NCI-H526 (cell line): Measurements from ENCODE around the gene CCDC174.

Source experiments
- DNase-seq, 2 experiments: peaks; one replicate each; lab custom pipeline; 2025; lab: John Stamatoyannopoulos, UW

Gene CCDC174

DNA sequence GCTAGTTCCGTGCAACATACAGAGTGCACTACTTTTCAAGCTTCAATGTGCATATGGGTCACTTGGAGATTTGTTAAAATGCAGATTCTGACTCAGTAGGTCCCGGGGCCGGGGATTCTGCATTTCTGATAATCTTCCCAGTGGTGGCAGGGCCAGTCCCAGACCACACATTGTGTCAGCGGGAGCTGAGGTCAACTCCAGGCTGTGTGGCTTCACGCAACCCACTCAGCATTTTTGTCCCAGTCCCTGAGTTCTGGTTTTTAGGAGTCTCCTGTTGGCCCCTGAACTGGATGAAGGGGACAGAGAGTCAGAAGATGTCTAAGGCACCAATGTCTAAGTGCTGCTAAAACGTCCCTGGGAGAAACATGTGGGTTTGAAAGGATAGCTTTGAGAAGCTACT is 26.1 kb upstream of the CCDC174 start:
- DNase-seq: no peak

DNA sequence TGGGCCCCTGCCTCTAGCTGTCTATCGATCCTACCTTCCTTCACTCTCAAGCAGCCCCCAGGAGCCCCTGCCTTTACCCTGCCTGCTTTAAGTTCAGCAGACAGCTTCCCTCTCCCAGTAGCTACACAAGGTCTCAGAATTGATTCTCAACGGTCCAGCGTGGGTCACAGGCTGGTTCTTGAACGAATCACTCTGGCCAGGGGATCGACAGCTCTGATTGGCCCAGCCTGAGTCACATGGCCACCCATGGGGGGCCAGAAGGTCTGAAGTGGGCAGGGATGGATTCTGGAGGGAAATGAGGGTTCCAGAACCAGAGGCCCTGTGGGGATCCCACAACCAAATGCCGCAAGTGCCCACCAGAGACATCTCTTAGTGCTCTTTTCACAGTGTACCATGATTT is 23.7 kb upstream of the CCDC174 start:
- no peak for DNase-seq

DNA sequence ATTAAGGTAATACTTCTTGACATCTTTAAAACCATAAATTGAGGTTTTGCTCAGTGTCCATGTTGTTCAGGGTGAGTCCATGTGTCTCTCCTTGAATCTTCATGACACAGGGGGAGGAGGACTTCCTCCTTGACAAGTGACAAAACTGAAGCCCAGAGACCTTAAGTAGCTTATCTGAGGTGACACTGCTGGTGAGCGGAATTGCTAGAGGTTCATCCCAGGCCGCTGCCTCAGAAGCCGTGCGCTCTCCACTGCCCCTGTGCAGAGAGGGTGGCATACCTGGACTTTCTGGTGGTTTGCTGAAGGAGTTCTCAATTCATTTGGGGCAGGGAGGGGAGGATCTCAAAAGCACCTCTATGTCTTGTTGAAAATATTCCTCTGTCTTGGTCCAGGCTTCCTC is 23.2 kb upstream of the CCDC174 start:
- no peak for DNase-seq

DNA sequence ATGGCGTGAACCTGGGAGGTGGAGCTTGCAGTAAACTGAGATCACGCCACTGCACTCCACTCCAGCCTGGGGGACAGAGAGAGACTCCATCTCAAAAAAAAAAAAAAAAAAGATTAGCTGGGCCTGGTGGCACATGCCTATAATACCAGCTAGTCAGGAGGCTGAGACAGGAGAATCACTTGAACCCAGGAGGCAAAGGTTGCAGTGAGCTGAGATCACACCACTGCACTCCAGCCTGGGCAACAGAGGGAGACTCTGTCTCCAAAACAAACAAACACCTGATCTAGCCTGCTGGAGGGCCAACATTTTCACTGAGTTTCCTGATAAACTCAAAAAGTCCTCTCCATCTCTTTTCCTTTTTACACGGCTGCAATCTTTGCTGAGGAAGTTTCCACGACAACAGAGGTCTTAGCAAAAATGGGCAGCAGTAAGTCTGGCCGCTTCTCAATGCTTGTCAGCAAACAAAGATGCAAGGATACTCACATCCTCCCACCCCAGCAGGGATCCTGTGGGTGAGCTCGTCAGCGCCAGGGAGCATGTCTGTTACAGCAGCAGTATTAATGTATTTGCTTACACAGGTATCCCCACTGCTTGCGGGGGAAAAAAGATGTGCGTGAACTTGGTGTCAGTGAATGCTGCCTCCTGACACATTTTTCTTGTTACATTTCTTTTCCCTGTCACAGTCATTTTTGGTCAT is 21.0 kb upstream of the CCDC174 start:
- no peak for DNase-seq

DNA sequence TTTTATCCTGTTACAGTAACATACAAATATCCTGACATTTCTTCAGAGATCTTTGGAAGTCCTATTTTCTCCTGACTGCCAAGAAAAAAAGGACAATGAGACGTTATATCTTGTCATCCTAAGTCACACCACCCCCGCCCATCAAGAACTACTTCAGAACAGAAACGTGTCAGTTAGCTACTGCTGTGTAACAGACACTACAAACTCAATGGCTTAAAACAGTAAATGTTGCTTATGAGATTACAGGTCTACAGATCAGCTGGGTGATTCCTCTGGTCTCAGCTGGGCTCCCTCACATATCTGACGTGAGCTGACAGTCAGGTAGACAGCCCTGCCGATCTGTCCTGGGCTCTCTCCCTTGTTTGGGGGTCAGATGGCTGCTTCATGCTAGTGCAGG is 20.5 kb upstream of the CCDC174 start:
- DNase-seq: no peak

DNA sequence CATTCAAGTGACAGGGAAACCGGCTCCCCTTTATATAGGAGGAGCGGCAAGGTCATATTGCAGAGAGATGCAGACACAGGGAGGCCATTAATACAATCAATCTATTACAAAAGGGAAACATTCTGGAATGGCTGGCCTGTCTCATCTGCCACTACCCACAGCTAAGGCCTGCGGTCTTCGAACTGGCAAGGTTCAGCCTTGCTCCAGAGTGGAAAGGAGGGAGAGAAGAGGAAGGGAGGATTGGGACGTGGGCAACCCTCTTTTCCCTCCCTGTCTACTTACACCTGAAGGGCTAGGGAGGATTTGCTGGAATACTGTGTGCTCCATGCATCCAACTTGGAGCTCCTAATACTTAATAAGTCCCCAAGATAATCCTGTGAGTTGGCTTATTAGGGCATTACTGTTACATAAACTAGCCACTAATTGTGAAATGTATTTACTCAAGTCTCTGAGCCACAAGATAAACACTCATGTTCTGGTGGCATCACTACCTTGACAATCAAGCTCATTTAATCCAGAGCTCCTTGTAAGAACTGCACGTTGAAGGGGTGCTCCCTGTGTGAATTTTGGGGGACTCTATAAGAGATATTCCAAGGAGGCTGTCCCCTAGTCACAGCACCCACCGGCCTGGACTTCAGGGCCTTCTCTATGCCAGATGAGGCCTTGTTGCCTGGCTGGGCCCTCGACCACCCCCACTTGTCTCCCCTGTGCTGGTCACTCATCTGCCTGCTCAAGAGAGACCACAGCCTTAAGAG is 19.7 kb upstream of the CCDC174 start:
- no peak for DNase-seq

DNA sequence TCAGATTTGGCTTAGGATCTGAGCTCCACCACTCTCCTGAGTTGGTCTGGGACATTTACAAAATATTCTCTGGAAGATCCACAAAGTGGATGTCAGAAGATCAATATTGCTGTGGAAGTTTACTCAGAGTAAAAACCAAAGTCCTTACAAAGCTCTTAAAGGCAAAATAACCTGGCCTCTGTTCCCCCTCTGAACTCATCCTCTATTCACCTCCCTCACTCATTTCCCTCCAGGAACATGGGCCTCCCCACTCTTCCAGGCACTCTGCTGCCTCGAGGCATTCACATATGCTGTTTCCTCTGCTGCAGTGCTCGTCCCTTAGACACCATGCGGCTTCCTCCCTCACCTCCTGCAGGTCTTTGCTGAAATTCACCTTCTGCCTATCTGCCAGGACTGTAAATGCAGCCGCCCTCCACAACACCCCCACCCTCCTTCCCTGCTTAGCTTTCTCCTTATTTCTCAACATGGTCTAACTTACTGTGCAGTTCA is 19.1 kb upstream of the CCDC174 start:
- DNase-seq: no peak

DNA sequence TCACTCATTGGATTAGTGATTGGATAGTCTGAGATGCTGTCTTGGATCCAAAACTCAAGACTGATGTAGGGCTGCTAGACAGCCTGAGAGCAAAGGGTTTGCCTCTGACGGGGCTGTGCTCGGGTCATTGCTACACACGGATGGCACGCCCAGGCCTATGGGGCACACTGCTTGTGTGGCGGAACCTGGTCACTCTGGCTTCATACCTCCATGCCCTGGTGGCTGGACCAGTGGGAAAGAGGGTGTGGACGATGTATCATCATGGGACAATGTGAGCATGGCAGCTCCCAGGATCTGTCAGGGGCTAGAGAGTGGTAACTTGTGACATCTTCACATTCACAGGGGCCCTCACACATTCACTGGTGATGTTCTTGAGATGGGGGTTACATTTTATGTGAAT is 18.1 kb upstream of the CCDC174 start:
- DNase-seq: no peak

DNA sequence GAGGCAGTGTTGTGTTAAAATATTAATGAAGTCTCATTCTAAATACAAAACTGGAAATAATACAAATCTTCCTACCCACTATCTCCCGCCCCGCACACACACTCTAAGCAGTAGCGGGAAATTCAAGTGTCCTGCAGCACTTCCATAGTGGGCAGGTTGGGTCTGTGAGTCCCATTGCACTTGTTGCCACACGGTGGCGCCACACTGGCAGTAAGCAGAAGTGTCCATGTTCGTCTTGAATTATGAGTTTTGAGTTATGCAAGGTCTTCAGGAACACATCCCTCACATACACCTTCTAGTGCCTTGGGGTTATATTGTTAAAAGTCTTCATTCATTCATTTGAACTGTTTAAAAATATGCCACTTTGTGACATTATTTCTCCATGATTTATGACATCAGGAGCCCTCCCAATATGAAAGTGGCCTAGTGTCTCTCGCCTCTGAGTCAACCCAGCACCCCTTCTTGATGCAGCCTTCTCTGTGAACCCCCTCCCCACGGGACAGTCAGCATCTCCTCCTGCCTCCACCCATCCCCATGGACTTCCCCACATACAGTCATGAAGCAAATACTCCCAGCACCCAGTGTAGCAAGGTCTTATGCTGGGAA is 17.6 kb upstream of the CCDC174 start:
- peak in 1 of 2 experiments; percentile 69 for DNase-seq

DNA sequence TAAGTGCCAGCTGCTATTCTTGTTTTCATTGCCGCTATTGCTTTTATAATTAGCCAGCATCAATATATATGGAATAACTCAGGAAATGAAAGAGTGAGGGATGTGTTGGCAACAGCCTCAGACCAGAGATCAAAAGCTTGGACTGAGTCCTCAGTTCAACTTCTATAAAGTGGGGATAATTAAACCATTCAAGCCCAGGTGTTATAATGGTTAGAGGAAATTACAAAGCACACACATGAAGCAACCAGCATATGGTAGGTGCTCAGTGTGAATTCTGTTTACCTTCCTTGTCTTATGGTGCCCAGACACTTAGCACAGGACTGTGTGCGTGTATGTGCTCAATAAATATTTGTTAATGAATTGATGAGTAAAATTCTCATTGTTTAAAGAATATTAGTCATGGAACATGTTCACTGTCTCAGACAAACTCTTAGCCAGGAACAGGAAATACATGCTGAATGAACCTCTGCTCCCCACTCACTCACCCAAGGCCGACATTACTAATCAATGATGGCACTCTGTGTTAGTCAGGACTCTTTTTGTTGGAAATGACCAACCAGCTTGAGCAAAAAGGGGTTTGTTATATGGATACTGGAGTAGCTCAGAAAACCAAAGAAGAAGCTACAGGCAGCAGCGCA is 16.7 kb upstream of the CCDC174 start:
- no peak for DNase-seq

DNA sequence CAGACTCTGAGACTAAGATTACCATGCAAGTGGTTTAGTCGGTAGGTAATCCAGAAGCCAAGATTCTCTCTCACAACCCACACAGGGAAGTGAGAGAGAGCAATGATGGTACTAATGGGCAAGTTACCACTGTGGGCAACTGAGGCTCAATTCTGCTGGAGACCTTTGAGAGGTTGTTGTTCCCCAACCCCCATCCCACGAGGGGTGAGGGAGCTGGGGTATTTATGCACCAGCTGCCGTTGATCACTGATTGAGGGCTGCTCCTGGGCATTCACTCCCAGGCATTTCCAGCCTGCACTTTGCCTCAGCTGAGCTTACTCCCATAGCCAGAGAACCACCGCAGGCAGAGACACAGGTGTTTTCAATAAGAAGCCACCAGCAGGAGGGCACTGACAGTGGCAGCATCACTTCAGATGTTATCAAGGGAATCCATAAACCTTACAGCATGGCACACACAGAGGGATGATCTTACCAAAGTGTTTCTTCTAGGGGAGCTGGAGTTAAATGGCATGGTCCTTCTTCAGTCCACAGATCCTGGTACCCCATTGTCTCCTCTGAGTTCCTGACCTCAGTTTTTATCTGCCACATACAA is 15.0 kb upstream of the CCDC174 start:
- DNase-seq: no peak

DNA sequence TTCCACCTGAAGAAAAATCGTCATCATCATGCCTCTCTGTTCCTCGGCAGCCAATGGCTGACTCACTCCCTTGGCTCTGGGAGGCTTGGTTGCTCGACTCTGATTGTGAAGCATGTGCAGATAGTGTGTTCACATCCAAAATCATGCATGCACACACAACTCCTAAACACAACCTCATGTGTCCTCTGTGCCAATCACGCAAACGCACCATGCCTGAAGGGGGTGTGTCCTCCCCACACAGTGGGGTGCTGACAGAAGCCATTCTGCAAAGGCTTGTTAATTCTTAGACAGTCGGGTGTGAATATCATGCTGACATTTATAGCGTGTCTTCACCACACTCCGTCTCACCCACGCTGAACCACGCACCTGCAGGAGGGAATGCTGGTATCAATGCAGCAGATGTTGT is 11.4 kb upstream of the CCDC174 start:
- no peak for DNase-seq

DNA sequence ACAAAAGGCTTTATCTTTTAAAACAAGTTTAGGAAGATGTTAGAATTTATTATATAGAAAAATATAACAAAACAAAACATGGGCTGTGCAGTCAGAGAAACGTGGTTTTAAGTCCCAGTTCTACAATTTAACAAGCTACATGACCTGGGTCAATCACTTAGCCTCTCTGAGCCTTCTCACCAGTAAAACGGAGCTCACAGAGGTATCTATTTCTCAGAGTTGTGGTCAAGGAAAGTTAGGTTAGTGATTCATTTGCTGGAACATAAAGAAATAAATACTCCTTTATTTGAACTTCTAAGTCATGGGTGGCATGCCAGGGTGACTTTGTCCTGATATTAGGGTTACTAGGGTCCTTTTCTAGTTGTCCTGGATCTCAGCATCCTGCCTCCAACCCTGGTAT is 10.8 kb upstream of the CCDC174 start:
- no peak for DNase-seq

DNA sequence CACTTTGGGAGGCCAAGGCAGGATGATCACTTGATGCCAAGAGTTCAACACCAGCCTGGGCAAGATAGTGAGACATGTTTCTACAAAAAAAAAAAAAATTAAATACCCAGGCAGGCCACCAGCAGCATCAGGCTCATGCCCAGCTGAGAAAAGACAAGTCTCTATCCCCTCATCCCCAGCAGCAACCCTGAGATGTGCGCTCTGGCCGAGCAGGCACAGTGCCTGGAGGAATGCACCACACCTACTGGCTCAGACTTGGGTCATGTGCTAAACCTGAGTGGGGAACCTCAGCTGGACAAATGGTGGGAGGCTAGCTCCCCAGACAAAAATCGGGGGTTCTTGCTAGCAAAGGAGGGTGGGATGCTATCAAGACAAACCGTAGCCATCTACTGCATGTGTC is 10.2 kb upstream of the CCDC174 start:
- DNase-seq: no peak

DNA sequence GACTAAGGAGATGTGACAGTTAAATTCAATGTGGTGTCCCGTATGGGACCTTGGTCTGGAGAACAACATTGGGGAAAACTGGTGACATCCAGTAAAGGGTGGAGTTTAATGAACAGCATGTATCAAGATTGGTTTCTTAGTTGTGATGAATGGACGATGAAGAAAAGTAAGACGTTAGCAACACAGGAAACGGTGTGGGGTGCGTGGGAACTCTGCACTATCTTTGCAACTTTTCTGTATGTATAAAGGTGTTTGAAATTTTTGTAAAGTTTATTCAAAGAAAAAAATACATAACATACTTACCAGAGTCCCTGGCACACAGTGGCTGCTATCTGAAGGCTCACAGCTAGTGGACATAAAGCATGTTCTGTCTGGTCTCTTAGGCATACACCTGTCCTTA is 6.1 kb upstream of the CCDC174 start:
- no peak for DNase-seq

DNA sequence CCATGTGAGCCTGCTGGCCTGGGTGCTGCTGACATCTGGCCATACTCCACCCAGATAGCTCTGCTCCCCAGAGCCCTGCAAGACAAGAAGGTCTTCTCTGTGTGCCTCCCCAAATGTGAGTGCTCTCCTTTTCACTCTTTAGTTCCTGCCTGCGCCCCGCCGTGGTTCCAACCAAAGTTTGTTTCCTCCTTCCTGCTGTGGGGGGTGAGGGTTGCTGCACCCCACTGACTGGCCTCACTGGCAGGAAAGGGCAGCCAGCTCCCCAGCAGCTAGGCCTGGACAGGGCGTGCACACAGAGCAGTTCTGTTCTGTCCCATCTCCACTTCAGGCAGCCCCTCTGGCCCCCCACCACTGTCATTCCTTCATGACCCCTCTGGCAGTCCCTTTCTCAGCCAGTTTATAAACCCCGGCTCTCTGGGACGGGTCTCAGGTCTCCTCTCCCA is 5.4 kb upstream of the CCDC174 start:
- DNase-seq: no peak

DNA sequence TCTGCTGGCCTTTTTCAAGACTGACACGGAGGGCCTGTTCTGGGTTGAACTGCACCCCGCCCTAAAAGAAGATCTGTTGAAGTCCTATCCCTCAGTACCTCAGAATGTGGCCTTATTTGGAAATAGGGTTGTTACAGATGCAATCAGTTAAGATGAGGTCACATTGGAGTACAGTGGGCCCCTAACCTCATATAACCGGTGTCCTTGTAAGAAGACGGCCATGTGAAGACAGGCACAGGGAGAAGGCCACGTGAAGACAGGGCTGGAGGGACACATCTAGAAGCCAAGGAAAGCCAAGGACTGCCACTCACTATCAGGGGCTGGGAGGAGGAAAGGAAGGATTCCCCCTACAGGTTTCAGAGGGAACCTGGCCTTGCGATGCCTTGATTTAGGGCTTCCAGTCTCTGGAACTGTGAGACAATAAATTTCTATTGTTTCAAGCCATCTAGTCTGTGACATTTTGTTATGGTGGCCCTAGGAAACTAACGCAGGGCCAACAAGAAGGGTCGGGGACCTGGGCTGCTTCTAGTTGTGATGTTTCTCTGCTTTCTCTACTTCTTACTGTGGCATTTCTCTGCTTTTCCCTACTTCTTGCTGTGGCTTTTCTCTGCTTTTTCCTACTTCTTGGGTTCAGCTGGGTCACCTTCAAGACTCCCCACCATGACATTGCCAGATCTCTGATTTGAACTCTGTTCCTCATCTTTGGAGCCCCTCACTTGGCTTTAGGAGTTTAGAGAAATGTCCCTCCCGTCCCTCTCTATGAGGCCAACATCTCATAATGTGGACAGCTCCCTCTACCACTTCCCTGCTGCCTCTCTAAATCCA is 4.8 kb upstream of the CCDC174 start:
- DNase-seq: no peak

DNA sequence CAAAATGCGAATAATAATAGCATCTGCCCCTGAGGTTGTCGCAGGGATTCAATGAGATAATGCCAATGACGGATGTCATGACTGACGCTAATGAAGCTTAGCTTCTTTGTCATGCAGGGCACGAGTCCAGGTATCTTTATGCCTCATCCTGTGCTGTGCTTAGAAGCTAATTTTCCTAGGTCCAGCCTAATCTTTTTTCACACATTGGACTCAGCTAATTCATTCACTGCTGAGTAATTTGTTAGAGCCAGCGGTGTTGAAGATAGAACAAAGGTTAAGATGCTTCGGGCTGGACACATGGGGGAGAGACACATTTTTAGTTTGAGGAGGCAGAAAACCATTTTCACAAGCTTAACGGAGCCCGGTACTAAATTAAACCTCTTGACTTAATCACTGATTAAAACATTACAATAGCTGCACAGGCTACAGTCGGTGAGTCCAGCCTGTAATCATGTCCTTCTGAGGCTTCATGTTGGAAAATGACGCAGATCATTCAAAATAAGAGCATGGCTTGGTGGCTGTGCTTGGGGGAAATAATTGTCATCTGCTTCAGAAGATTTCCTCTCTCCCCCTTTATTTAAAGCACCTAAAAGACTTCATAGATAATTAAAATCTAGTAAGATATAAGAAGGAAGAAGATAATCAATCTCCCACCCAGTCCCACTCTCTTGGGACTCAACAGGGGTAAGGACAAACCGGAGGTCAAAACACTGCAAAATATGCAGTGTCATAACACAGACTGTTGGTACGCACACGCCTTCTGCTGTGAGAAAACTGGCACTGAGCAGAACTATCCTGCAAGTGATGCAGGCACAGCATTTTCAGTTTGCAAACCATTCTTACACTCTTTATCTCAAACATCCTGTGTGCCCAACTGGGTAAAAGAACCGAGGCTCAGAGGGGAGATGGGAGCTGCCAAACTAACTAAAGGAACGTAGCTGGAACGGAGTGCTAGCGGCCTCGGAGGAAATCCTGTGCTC is 3.3 kb upstream of the CCDC174 start:
- no peak for DNase-seq

DNA sequence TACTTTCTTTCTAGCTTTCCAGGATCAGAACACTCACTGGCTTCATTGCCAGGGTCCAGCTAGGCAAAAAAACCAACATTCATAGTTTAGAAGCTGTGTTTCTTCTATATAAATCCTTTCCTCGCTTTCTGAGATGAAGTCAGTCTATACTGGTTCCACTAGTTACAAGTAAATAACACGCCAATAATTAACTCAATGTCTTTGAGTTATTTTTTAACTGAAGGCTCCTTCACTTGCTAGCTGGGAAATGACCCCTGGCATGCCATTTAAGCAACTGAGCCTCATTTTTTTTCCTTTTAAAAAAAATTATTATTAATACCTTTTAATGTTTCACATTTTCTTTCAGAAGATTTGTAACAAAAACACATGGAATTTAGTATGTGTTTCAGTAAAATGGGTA is 2.1 kb upstream of the CCDC174 start:
- no peak for DNase-seq

DNA sequence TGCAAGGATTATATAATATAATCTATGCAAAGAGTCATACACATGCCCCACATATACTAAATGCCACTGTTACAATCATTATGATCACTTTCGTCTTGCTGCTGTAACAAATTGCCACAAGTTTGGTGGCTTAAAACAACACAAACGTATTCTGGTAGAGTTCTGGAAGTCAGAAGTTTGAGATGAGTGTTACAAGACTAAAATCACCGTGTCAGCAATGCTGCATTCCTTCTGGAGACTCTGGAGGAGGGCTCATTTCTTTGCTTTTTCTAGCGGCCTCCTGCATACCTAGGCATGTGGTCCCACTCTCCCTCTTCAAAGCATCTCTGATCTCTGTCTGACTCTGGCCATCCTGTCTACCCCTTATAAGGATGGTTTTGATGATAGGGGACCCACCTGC is 1.4 kb upstream of the CCDC174 start:
- no peak for DNase-seq
